Effector memory CD4-positive, alpha-beta T cell (primary cell): ENCODE measurements around the gene PCIF1.

Experiments used
- DNase-seq, 3 donors: peaks; one replicate each; pipeline ENCODE4 v3.0.0-alpha.2; 2020
- H3K27ac ChIP-seq: 2 replicates; pipeline ENCODE4 v1.7.0; 2013; ENCODE audit warnings: mild to moderate bottlenecking, low read length, moderate library complexity; ENCODE audit not compliant: insufficient read depth, poor library complexity, severe bottlenecking
- H3K27me3 ChIP-seq: replicated peaks from 2 replicates; pipeline ENCODE4 v1.7.0; 2013; ENCODE audit warnings: mild to moderate bottlenecking, low read length; ENCODE audit not compliant: insufficient read depth, control insufficient read depth, poor library complexity, severe bottlenecking
- H3K36me3 ChIP-seq: 2 replicates; pipeline ENCODE4 v1.7.0; 2013; ENCODE audit warnings: mild to moderate bottlenecking, low read length, moderate library complexity; ENCODE audit not compliant: control insufficient read depth, insufficient read depth
- H3K4me1 ChIP-seq: 2 replicates; pipeline ENCODE4 v1.7.0; 2013; ENCODE audit warnings: low read length, mild to moderate bottlenecking; ENCODE audit not compliant: control insufficient read depth, insufficient read depth, poor library complexity, severe bottlenecking
- H3K4me3 ChIP-seq: 2 replicates; pipeline ENCODE4 v1.7.0; 2013; ENCODE audit warnings: low read length, low read depth, mild to moderate bottlenecking; ENCODE audit not compliant: insufficient read depth, poor library complexity, severe bottlenecking
- H3K9me3 ChIP-seq: 2 replicates; pipeline ENCODE4 v1.7.0; 2013; ENCODE audit warnings: mild to moderate bottlenecking, low read length, moderate library complexity; ENCODE audit not compliant: control insufficient read depth

PCIF1 gene

GRCh38 chr20:45958593-45958992 is 24.1 kb downstream of the PCIF1 start:
- Histone ChIP-seq H3K27ac (no peak overlapping the region), H3K9me3 (no peaks in the 10 kb centered on the region), H3K36me3 (peaks cover 70% of the 10 kb centered on the region), H3K4me3 (no peak overlapping the region), H3K27me3 (no peaks in the 10 kb centered on the region), H3K4me1 (no peaks in the 10 kb centered on the region)
- no peak for DNase-seq

DNA sequence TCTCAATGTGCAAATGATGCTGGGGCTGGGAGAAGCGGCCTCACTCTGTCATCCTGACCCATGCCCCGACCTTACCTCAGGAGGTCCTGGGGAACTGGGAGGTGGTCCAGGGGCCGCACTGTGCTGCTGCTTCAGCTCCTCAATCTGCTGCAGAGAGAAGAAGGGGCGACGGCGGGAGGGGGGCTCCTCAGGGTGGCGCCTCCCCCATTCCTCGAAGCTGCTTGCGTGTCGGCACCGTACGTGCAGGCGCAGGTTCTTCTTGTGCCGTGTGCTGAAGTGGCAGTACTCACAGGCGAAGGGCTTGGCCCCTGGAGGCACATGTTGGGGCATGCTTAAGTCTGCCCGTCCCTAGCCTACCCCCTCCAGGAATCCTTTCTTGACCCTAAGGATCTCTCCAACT is 24.6 kb downstream of the PCIF1 start:
- H3K4me3 ChIP-seq = no peak overlapping the region
- H3K27ac ChIP-seq = no peak overlapping the region
- DNase-seq = no peak
- no peaks in the 10 kb centered on the region for H3K27me3 ChIP-seq
- H3K36me3 ChIP-seq = peaks cover 75% of the 10 kb centered on the region
- no peaks in the 10 kb centered on the region for H3K9me3 ChIP-seq
- H3K4me1 ChIP-seq = no peaks in the 10 kb centered on the region

- H3K4me1 ChIP-seq = no peaks in the 10 kb centered on the region
- H3K9me3 ChIP-seq = no peaks in the 10 kb centered on the region
- DNase-seq = no peak
- no peaks in the 10 kb centered on the region for H3K27me3 ChIP-seq
- H3K36me3 ChIP-seq = peaks cover 84% of the 10 kb centered on the region
- no peak overlapping the region for H3K27ac ChIP-seq
- no peak overlapping the region for H3K4me3 ChIP-seq
Observed at GRCh38 chr20:45959956-45960630, 25.6 kb downstream of the PCIF1 start.

GRCh38 chr20:45962031-45962755 is 27.7 kb downstream of the PCIF1 start:
- Histone ChIP-seq H3K27me3 (no peaks in the 10 kb centered on the region), H3K9me3 (no peaks in the 10 kb centered on the region), H3K4me1 (no peaks in the 10 kb centered on the region), H3K4me3 (no peak overlapping the region), H3K36me3 (peaks cover 91% of the 10 kb centered on the region), H3K27ac (no peak overlapping the region)
- DNase-seq = no peak

- no peak overlapping the region for H3K4me3 ChIP-seq
- no peaks in the 10 kb centered on the region for H3K27me3 ChIP-seq
- H3K36me3 ChIP-seq = peaks cover 91% of the 10 kb centered on the region
- H3K27ac ChIP-seq = no peak overlapping the region
- H3K4me1 ChIP-seq = no peaks in the 10 kb centered on the region
- DNase-seq = no peak
- H3K9me3 ChIP-seq = no peaks in the 10 kb centered on the region
Observed at GRCh38 chr20:45963059-45964005, 28.8 kb downstream of the PCIF1 start.

- Histone ChIP-seq H3K27me3 (no peaks in the 10 kb centered on the region), H3K36me3 (peaks cover 91% of the 10 kb centered on the region), H3K4me3 (no peak overlapping the region), H3K27ac (no peak overlapping the region), H3K9me3 (no peaks in the 10 kb centered on the region), H3K4me1 (no peaks in the 10 kb centered on the region)
- no peak for DNase-seq
Observed at GRCh38 chr20:45964006-45964400, 29.5 kb downstream of the PCIF1 start.

- peaks cover 84% of the 10 kb centered on the region for H3K36me3 ChIP-seq
- DNase-seq = no peak
- no peaks in the 10 kb centered on the region for H3K27me3 ChIP-seq
- H3K4me3 ChIP-seq = no peak overlapping the region
- no peak overlapping the region for H3K27ac ChIP-seq
- no peaks in the 10 kb centered on the region for H3K9me3 ChIP-seq
- H3K4me1 ChIP-seq = peaks cover 13% of the 10 kb centered on the region
Observed at GRCh38 chr20:45965169-45966002, 30.9 kb downstream of the PCIF1 start.

GRCh38 chr20:45967551-45968080 is 33.1 kb downstream of the PCIF1 start:
- peaks cover 16% of the 10 kb centered on the region for H3K4me1 ChIP-seq
- H3K27ac ChIP-seq = no peak overlapping the region
- no peaks in the 10 kb centered on the region for H3K27me3 ChIP-seq
- no peak for DNase-seq
- no peak overlapping the region for H3K4me3 ChIP-seq
- peaks cover 62% of the 10 kb centered on the region for H3K36me3 ChIP-seq
- no peaks in the 10 kb centered on the region for H3K9me3 ChIP-seq

GRCh38 chr20:45968081-45968671 is 33.7 kb downstream of the PCIF1 start:
- Histone ChIP-seq H3K27ac (no peak overlapping the region), H3K9me3 (no peaks in the 10 kb centered on the region), H3K36me3 (peaks cover 58% of the 10 kb centered on the region), H3K27me3 (no peaks in the 10 kb centered on the region), H3K4me1 (peaks cover 18% of the 10 kb centered on the region), H3K4me3 (no peak overlapping the region)
- DNase-seq = no peak
